ENCODE results near the gene PRKAA1. TPM values are rescaled to one million over a fixed set of nuclear protein-coding genes. Genes with fewer than 3 reads are reported as not detected.
A peak's percentile ranks its signal among the peaks of the same experiment; 100 is the strongest.

PRKAA1 gene
- total and polyA plus RNA-seq, 2 of the 13 experiments (the other 11 are each of a cell fraction or from before 2014, with no cell fraction given), result 36.6 to 58.0 TPM

GRCh38 chr5:40755407-40756365 is 42.5 kb downstream of the PRKAA1 start, which contains the start of gene TTC33 (continued):
- TF ChIP-seq ZNF687 (CRISPR knock-in tag; IDR thresholded peaks at IDR 0.05), result peak; percentile 91
- no peak for TF ChIP-seq ZFP41 (CRISPR knock-in tag; IDR thresholded peaks at IDR 0.05; ENCODE audit: borderline replicate concordance)
- no peak for TF ChIP-seq MATR3 (CRISPR knock-in tag; IDR thresholded peaks at IDR 0.05)
- TF ChIP-seq SNAPC4 (CRISPR knock-in tag; IDR thresholded peaks at IDR 0.05), result no peak
- TF ChIP-seq MZF1 (CRISPR knock-in tag; IDR thresholded peaks at IDR 0.05; ENCODE audit: borderline replicate concordance), result no peak
- TF ChIP-seq ATF7 (IDR thresholded peaks at IDR 0.05), result no peak
- TF ChIP-seq ATF7 (CRISPR knock-in tag; IDR thresholded peaks at IDR 0.05), result no peak; the same call in 1 of the 2 replicates
- 0 out of 2 replicates have a peak, but pooled peaks have one; percentile 58 for TF ChIP-seq MEF2D (CRISPR knock-in tag; IDR thresholded peaks at IDR 0.05)
- peak; percentile 23; the same call in 1 of the 2 replicates for TF ChIP-seq NR2F2 (IDR thresholded peaks at IDR 0.05; ENCODE audit: borderline replicate concordance, low read depth)
- TF ChIP-seq ZFP36L1 (CRISPR knock-in tag; IDR thresholded peaks at IDR 0.05), result no peak
- no peak for TF ChIP-seq ZNF224 (CRISPR knock-in tag; IDR thresholded peaks at IDR 0.05)
- 0 out of 2 replicates have a peak, but pooled peaks have one; percentile 51 for TF ChIP-seq ZBTB2 (CRISPR knock-in tag; IDR thresholded peaks at IDR 0.05; ENCODE audit: low read depth)
- 0 out of 2 replicates have a peak, but pooled peaks have one; percentile 18 for TF ChIP-seq ZNF557 (CRISPR knock-in tag; IDR thresholded peaks at IDR 0.05)
- TF ChIP-seq BRD4 (CRISPR knock-in tag; IDR thresholded peaks at IDR 0.05), result no peak
- TF ChIP-seq DPF2 (CRISPR knock-in tag; IDR thresholded peaks at IDR 0.05; ENCODE audit: borderline replicate concordance, low read depth), result no peak
- TF ChIP-seq NFRKB (IDR thresholded peaks at IDR 0.05), result no peak
- TF ChIP-seq HOXA7 (CRISPR knock-in tag; IDR thresholded peaks at IDR 0.05), result no peak
- peak; percentile 100 for TF ChIP-seq ZNF143 (CRISPR knock-in tag; IDR thresholded peaks at IDR 0.05)
- 0 out of 2 replicates have a peak, but pooled peaks have one; percentile 44 for TF ChIP-seq ZNF232 (CRISPR knock-in tag; IDR thresholded peaks at IDR 0.05; ENCODE audit: borderline replicate concordance)

Data from HepG2 (cell line).